PC-3 (cell line): ENCODE results near the gene CXXC1. TPM values are rescaled to one million over a fixed set of nuclear protein-coding genes. Genes with fewer than 3 reads are reported as not detected.
A peak's percentile ranks its signal among the peaks of the same experiment; 100 is the strongest.

Experiments used
- ATAC-seq: fragments of 200-7000 bp; cut with Tn5 transposase; 2 replicates; pipeline ENCODE4 v1.9.1; 2020; ENCODE audit warnings: mild to moderate bottlenecking, moderate library complexity
- BruUV-seq: library from RNA; stranded (reverse); fragments of 400-500 nt; replicated peaks from 2 replicates; lab custom pipeline; 2021; lab: Mats Ljungman, UMichigan
- CTCF ChIA-PET: fragments of 300-600 bp; sonication (Branson Sonifier 250); formaldehyde crosslinking; loops from one replicate; lab custom pipeline; 2022; ENCODE audit warnings: antibody characterized with exemption; lab: Charles Lee
- POLR2A ChIA-PET: fragments of 300-600 bp; sonication (Branson Sonifier 250); formaldehyde crosslinking; loops from one replicate; lab custom pipeline; 2022; ENCODE audit warnings: antibody characterized with exemption; ENCODE audit not compliant: unreplicated experiment; lab: Charles Lee
- DNase-seq: peaks from one replicate; pipeline ENCODE4 v3.0.0-alpha.2; 2015
- H2AFZ ChIP-seq: fragments of 300-600 bp; sonication (generic); 2 replicates; pipeline ENCODE4 v1.6.0; 2016; ENCODE audit warnings: antibody characterized with exemption, low read length
- H3F3A ChIP-seq: fragments of 300-600 bp; sonication (generic); one replicate; pipeline ENCODE4 v1.6.0; 2017; ENCODE audit warnings: antibody characterized with exemption, low read length, control low read depth, mild to moderate bottlenecking; ENCODE audit not compliant: unreplicated experiment
- H3K27ac ChIP-seq: fragments of 300-600 bp; sonication (generic); 2 replicates; pipeline ENCODE4 v1.5.1; 2016; ENCODE audit warnings: mild to moderate bottlenecking, low read length
- H3K27me3 ChIP-seq: fragments of 300-600 bp; sonication (generic); 2 replicates; pipeline ENCODE4 v1.6.1; 2016; ENCODE audit warnings: low read length, mixed read lengths
- H3K36me3 ChIP-seq: fragments of 300-600 bp; sonication (generic); 2 replicates; pipeline ENCODE4 v1.6.1; 2016; ENCODE audit warnings: low read depth, mixed run types, low read length, mixed read lengths
- H3K4me1 ChIP-seq: fragments of 300-600 bp; sonication (generic); 2 replicates; pipeline ENCODE4 v1.5.1; 2016; ENCODE audit warnings: low read length; ENCODE audit not compliant: insufficient read depth
- H3K4me2 ChIP-seq: fragments of 300-600 bp; sonication (generic); 2 replicates; pipeline ENCODE4 v1.6.0; 2016; ENCODE audit warnings: low read length
- H3K4me3 ChIP-seq: fragments of 300-600 bp; sonication (generic); 2 replicates; pipeline ENCODE4 v1.5.1; 2016; ENCODE audit warnings: mild to moderate bottlenecking, low read length, mixed read lengths
- H3K79me2 ChIP-seq: fragments of 300-600 bp; sonication (generic); 2 replicates; pipeline ENCODE4 v1.6.1; 2017; ENCODE audit warnings: low read length, mixed read lengths
- H3K9ac ChIP-seq: fragments of 300-600 bp; sonication (generic); 2 replicates; pipeline ENCODE4 v1.6.0; 2016; ENCODE audit warnings: mild to moderate bottlenecking, low read length
- H3K9me2 ChIP-seq: fragments of 300-600 bp; sonication (generic); replicated peaks from 2 replicates; pipeline ENCODE4 v1.6.1; 2016; ENCODE audit warnings: mixed run types, low read length, mixed read lengths
- H3K9me3 ChIP-seq: fragments of 300-600 bp; sonication (generic); 2 replicates; pipeline ENCODE4 v1.6.1; 2016; ENCODE audit warnings: low read length, mixed read lengths
- H4K20me1 ChIP-seq: fragments of 300-600 bp; sonication (generic); 2 replicates; pipeline ENCODE4 v1.6.1; 2016; ENCODE audit warnings: low read length, mixed read lengths
- EZH2 ChIP-seq: fragments of 300-600 bp; sonication (generic); IDR thresholded peaks from one replicate; pipeline ENCODE4 v1.6.1; 2017; ENCODE audit warnings: antibody characterized with exemption, mild to moderate bottlenecking, low read length; ENCODE audit not compliant: unreplicated experiment
- EZH2phosphoT487 ChIP-seq: fragments of 300-600 bp; sonication (generic); IDR thresholded peaks from 2 replicates; pipeline ENCODE4 v1.6.1; 2018; ENCODE audit warnings: mild to moderate bottlenecking, antibody characterized with exemption, low read length, borderline replicate concordance
- intact Hi-C: fragments of 100-400 bp; cut with micrococcal nuclease; formaldehyde crosslinking; loops from 2 replicates; pipeline ENCODE4 v1.9.0; 2023
- total RNA-seq: library from RNA; depleted of rRNA; stranded (reverse); fragments of >200 nt; gene quantifications from 2 replicates; pipeline ENCODE4 v1.2.3, GENCODE V29; 2014
- TF ChIP-seq, protein P1 (sequence below): fragments of 300-600 bp; sonication (generic); conservative IDR thresholded peaks from 2 replicates; pipeline ENCODE4 v1.5.1; 2017; ENCODE audit warnings: antibody characterized with exemption, low read depth, mild to moderate bottlenecking, low read length

The CXXC1 gene
- total RNA-seq, 1 experiment from 2014 or later, result 25.4 TPM

DNA sequence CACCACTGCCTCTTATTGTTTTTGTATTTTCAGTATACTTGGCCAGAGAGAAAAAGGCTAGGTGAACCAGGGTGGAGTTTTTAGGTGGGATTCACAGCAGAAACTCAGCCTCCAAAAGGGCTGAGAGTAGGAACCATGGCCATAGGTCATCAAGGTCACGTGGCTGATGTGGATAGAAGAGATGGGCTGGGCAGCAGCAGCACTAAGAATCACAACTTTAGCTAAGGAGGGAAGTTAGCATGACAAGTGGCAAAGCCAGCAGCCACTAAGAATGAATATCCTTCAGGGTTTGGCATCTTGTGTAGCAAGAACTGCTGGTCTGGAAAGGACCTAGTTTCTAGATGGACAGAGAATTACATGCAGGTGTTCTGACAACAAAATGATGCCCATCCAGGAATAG is 44.2 kb upstream of the CXXC1 start:
- Histone ChIP-seq H3K4me1 (no peaks in the 10 kb centered on the region), H3K9me2 (no peaks in the 10 kb centered on the region), H3K4me2 (no peak overlapping the region), H3K27ac (no peak overlapping the region), H2AFZ (no peak overlapping the region), H3K79me2 (no peaks in the 10 kb centered on the region), H3K9ac (no peak overlapping the region), H3K9me3 (no peaks in the 10 kb centered on the region), H4K20me1 (no peaks in the 10 kb centered on the region), H3F3A (no peaks in the 10 kb centered on the region), H3K4me3 (no peak overlapping the region), H3K36me3 (no peaks in the 10 kb centered on the region), H3K27me3 (no peaks in the 10 kb centered on the region)
- DNase-seq (no peak), ATAC-seq (no peak)
- BruUV-seq, result no TSS peak
- intact Hi-C loops, result no loop called here
- ChIA-PET POLR2A (no interaction called here), CTCF (interaction anchor here (0.6 kb wide), 1 partner anchor 201 kb away, joined by 3 read pairs; no protein-coding TSS in a partner anchor)
- TF ChIP-seq EZH2phosphoT487, result no peak

DNA sequence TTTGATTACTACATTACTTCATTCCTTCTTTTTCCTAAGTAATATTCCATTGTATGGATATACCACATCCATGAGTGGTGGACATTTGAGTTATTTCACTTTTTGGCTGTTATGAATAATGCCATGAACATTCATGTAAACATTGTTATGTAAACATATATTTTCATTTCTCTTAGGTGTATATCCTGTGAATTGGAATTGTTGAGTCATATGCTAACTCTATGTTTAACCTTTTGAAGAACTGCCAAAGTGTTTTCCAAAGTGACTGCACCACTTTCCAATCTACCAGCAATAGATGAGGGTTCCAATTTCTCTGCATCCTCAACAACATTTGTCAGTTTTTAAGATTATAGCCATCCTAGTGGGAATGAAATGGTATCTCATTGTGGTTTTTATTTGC is 42.7 kb upstream of the CXXC1 start:
- no peaks in the 10 kb centered on the region for H3K4me1 ChIP-seq
- BruUV-seq, result no TSS peak

DNA sequence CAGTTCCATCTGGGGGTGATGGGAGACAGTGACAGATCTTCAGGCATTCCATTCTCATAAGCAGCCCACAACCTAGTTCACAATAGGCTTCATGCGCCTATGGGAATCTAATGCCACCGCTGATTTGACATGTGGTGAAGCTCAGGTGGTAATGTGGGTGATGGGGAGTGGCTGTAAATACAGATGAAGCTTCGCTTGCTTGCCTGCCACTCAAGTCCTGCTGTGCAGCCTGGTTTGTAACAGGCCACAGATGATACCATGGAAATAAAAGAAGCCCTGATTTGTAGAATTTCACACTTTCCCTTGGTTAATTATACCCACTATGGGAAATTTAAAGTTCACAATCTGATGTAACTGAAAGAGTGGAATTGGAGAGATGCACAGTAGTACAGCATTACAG is 40.5 kb upstream of the CXXC1 start:
- no peaks in the 10 kb centered on the region for H3F3A ChIP-seq
- no peaks in the 10 kb centered on the region for H3K79me2 ChIP-seq
- H3K27ac ChIP-seq, result no peak overlapping the region
- CTCF ChIA-PET, result no interaction called here
- H3K4me3 ChIP-seq, result no peak overlapping the region
- POLR2A ChIA-PET, result no interaction called here
- TF ChIP-seq, protein P1, sequence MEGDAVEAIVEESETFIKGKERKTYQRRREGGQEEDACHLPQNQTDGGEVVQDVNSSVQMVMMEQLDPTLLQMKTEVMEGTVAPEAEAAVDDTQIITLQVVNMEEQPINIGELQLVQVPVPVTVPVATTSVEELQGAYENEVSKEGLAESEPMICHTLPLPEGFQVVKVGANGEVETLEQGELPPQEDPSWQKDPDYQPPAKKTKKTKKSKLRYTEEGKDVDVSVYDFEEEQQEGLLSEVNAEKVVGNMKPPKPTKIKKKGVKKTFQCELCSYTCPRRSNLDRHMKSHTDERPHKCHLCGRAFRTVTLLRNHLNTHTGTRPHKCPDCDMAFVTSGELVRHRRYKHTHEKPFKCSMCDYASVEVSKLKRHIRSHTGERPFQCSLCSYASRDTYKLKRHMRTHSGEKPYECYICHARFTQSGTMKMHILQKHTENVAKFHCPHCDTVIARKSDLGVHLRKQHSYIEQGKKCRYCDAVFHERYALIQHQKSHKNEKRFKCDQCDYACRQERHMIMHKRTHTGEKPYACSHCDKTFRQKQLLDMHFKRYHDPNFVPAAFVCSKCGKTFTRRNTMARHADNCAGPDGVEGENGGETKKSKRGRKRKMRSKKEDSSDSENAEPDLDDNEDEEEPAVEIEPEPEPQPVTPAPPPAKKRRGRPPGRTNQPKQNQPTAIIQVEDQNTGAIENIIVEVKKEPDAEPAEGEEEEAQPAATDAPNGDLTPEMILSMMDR, result no peak
- no peak for TF ChIP-seq EZH2
- no peak for TF ChIP-seq EZH2phosphoT487
- no peak for DNase-seq
- H2AFZ ChIP-seq, result no peak overlapping the region
- BruUV-seq, result no TSS peak
- H3K9me2 ChIP-seq, result no peaks in the 10 kb centered on the region
- no peaks in the 10 kb centered on the region for H3K27me3 ChIP-seq
- H3K4me1 ChIP-seq, result no peaks in the 10 kb centered on the region
- no peaks in the 10 kb centered on the region for H4K20me1 ChIP-seq
- no peak overlapping the region for H3K9ac ChIP-seq
- H3K36me3 ChIP-seq, result no peaks in the 10 kb centered on the region
- no peak for ATAC-seq
- intact Hi-C loops, result no loop called here
- no peaks in the 10 kb centered on the region for H3K9me3 ChIP-seq
- no peak overlapping the region for H3K4me2 ChIP-seq

More for the DNA sequence above, 42.7 kb upstream of the CXXC1 start:
- peak; percentile 52 for DNase-seq
- Histone ChIP-seq H3K79me2 (no peaks in the 10 kb centered on the region), H2AFZ (no peak overlapping the region), H3K27me3 (no peaks in the 10 kb centered on the region), H3F3A (no peaks in the 10 kb centered on the region), H3K9ac (no peak overlapping the region), H3K36me3 (no peaks in the 10 kb centered on the region), H3K4me2 (no peak overlapping the region), H3K9me2 (no peaks in the 10 kb centered on the region), H3K27ac (no peak overlapping the region), H4K20me1 (no peaks in the 10 kb centered on the region), H3K9me3 (no peaks in the 10 kb centered on the region), H3K4me3 (no peak overlapping the region)
- ChIA-PET POLR2A (no interaction called here), CTCF (no interaction called here)
- peak; percentile 42 for ATAC-seq
- TF ChIP-seq EZH2 (no peak), EZH2phosphoT487 (no peak)
- TF ChIP-seq, protein P1, result no peak
- intact Hi-C loops, result no loop called here
